ENCODE results near the gene GFOD1. TPM values are rescaled to one million over a fixed set of nuclear protein-coding genes. Genes with fewer than 3 reads are reported as not detected.

GFOD1 gene
- total RNA-seq, 1 experiment from 2014 or later: 0.68 TPM

GRCh38 chr6:13468839-13469238, 18.6 kb downstream of the GFOD1 start:
- no peak overlapping the region for H2AFZ ChIP-seq
- no peaks in the 10 kb centered on the region for H3K9me2 ChIP-seq (ENCODE audit: insufficient read depth)
- no peaks in the 10 kb centered on the region for H4K20me1 ChIP-seq (ENCODE audit: insufficient read depth)
- TF ChIP-seq EZH2 (IDR thresholded peaks at IDR 0.05; ENCODE audit: low read depth): no peak
- TF ChIP-seq CTCF (conservative IDR thresholded peaks at IDR 0.05): no peak
- peaks cover 8% of the 10 kb centered on the region; the same call in 1 of the 2 replicates for H3K79me2 ChIP-seq (ENCODE audit: low read depth)
- ChIA-PET CTCF (no interaction called here), POLR2A (ENCODE audit: unreplicated experiment) (no interaction called here)
- no peak for DNase-seq
- H3K4me1 ChIP-seq (replicated peaks; ENCODE audit: insufficient read depth): peaks cover 7% of the 10 kb centered on the region
- no peak overlapping the region for H3K4me2 ChIP-seq
- H3K27ac ChIP-seq: no peak overlapping the region
- BruUV-seq (replicated peaks): no TSS peak
- H3F3A ChIP-seq (ENCODE audit: insufficient read depth, low read depth): no peaks in the 10 kb centered on the region
- intact Hi-C loops (cut with micrococcal nuclease; ENCODE audit: unreplicated experiment): no loop called here
- H3K4me3 ChIP-seq: no peak overlapping the region
- H3K27me3 ChIP-seq (ENCODE audit: insufficient read depth, low read depth): no peaks in the 10 kb centered on the region
- no peaks in the 10 kb centered on the region for H3K36me3 ChIP-seq (ENCODE audit: low read depth)
- H3K9me3 ChIP-seq (ENCODE audit: insufficient read depth, low read depth): no peaks in the 10 kb centered on the region

- Histone ChIP-seq H3K4me1 (replicated peaks; ENCODE audit: insufficient read depth) (peaks cover 11% of the 10 kb centered on the region), H3K36me3 (ENCODE audit: low read depth) (no peaks in the 10 kb centered on the region), H3F3A (ENCODE audit: insufficient read depth, low read depth) (no peaks in the 10 kb centered on the region), H3K4me2 (no peak overlapping the region), H4K20me1 (ENCODE audit: insufficient read depth) (no peaks in the 10 kb centered on the region), H3K27ac (no peak overlapping the region), H3K27me3 (ENCODE audit: insufficient read depth, low read depth) (no peaks in the 10 kb centered on the region), H3K9me2 (ENCODE audit: insufficient read depth) (no peaks in the 10 kb centered on the region), H3K9me3 (ENCODE audit: insufficient read depth, low read depth) (no peaks in the 10 kb centered on the region), H3K4me3 (no peak overlapping the region), H2AFZ (no peak overlapping the region), H3K79me2 (ENCODE audit: low read depth) (no peaks in the 10 kb centered on the region)
- no TSS peak for BruUV-seq (replicated peaks)
- POLR2A ChIA-PET (ENCODE audit: unreplicated experiment): interaction anchor here (0.6 kb wide), 1 partner anchor 107 kb away, joined by 3 read pairs; the partner anchor contains the start of gene SIRT5
- intact Hi-C loops (cut with micrococcal nuclease; ENCODE audit: unreplicated experiment): no loop called here
- CTCF ChIA-PET: interaction anchor here (0.5 kb wide), 1 partner anchor 330 kb away, joined by 3 read pairs; no protein-coding TSS in a partner anchor
- DNase-seq: no peak
- TF ChIP-seq CTCF (conservative IDR thresholded peaks at IDR 0.05) (no peak), EZH2 (IDR thresholded peaks at IDR 0.05; ENCODE audit: low read depth) (no peak)
Observed at GRCh38 chr6:13467216-13467600, 20.2 kb downstream of the GFOD1 start.

DNA sequence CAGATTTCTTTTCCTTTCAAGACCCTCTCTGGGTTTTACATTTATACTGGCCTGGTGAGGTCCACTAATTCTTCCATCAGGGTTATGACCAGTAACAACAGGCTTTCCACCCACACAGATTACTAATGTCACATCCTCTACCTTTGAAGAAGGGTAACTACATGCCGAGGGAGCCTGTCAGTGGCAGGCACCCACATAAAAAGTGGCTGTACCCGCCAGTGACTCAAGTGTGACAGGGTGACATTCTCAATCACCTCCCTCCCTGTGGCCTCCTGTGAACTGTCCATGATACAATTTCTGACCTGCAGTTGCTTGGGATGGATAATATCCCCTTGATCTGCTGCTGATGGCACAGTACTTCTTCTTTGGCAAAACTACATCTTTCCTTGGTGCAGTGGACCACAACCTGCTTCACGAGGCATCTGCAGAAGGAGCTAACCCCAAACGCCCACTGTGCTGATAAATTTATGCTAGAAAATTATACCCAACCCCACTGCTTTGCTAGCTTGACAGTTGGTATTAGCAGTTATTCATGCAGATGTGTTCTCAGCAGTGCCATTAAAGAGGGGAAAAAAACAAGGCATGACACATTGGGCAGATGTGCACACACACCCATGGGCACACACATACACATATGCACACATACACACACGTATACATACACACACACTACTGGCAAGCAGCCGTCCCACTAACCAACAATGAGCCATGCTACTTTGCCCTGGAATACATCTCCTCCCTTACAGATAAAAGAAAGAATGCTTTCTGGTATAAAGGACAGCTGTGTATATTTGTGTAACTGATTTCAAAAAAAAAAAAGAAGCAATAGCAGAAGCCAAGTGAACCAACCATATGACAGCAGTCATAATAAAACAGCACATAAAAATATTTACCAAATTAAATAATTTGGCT, 20.8 kb downstream of the GFOD1 start:
- intact Hi-C loops (cut with micrococcal nuclease; ENCODE audit: unreplicated experiment): no loop called here

More for the DNA sequence above, 20.8 kb downstream of the GFOD1 start:
- Histone ChIP-seq H3F3A (ENCODE audit: insufficient read depth, low read depth) (no peaks in the 10 kb centered on the region), H3K9me2 (ENCODE audit: insufficient read depth) (no peaks in the 10 kb centered on the region), H3K4me1 (replicated peaks; ENCODE audit: insufficient read depth) (peaks cover 17% of the 10 kb centered on the region), H3K36me3 (ENCODE audit: low read depth) (no peaks in the 10 kb centered on the region), H3K27me3 (ENCODE audit: insufficient read depth, low read depth) (no peaks in the 10 kb centered on the region), H4K20me1 (ENCODE audit: insufficient read depth) (no peaks in the 10 kb centered on the region), H3K9me3 (ENCODE audit: insufficient read depth, low read depth) (no peaks in the 10 kb centered on the region), H3K4me2 (no peak overlapping the region), H3K79me2 (ENCODE audit: low read depth) (no peaks in the 10 kb centered on the region), H3K4me3 (no peak overlapping the region), H2AFZ (no peak overlapping the region), H3K27ac (no peak overlapping the region)
- no TSS peak for BruUV-seq (replicated peaks)
- CTCF ChIA-PET: interaction anchor here (0.5 kb wide), 1 partner anchor 331 kb away, joined by 3 read pairs; no protein-coding TSS in a partner anchor
- POLR2A ChIA-PET (ENCODE audit: unreplicated experiment): interaction anchor here (0.6 kb wide), 1 partner anchor 108 kb away, joined by 3 read pairs; the partner anchor contains the start of gene SIRT5
- TF ChIP-seq CTCF (conservative IDR thresholded peaks at IDR 0.05): no peak
- no peak for DNase-seq
